Loucy (cell line): Measurements from ENCODE around the gene NR0B1.

Experiments
- H2AFZ ChIP-seq: fragments of 200-600 bp; sonication (generic); 2 replicates; pipeline ENCODE4 v1.6.0; 2016; ENCODE audit warnings: antibody characterized with exemption, mild to moderate bottlenecking, low read length, moderate library complexity
- H3F3A ChIP-seq: fragments of 200-600 bp; 2 replicates; pipeline ENCODE4 v1.6.0; 2016; ENCODE audit warnings: antibody characterized with exemption, low read depth, mild to moderate bottlenecking
- H3K27me3 ChIP-seq: fragments of 200-600 bp; sonication (generic); 2 replicates; pipeline ENCODE4 v1.6.1; 2014; ENCODE audit warnings: low read length, mild to moderate bottlenecking; ENCODE audit not compliant: insufficient read depth, poor library complexity, severe bottlenecking
- H3K36me3 ChIP-seq: fragments of 200-600 bp; sonication (generic); 2 replicates; pipeline ENCODE4 v1.6.1; 2016; ENCODE audit warnings: low read length; ENCODE audit not compliant: insufficient read depth
- H3K4me1 ChIP-seq: fragments of 200-600 bp; sonication (generic); 2 replicates; pipeline ENCODE4 v1.5.1; 2014; ENCODE audit warnings: low read length, mild to moderate bottlenecking; ENCODE audit not compliant: insufficient read depth, poor library complexity, severe bottlenecking
- H3K4me2 ChIP-seq: fragments of 200-600 bp; sonication (generic); 2 replicates; pipeline ENCODE4 v1.6.0; 2014; ENCODE audit warnings: antibody characterized with exemption, low read length, low read depth, mild to moderate bottlenecking; ENCODE audit not compliant: poor library complexity, severe bottlenecking
- H3K4me3 ChIP-seq: fragments of 200-600 bp; sonication (generic); 2 replicates; pipeline ENCODE4 v1.5.1; 2014; ENCODE audit warnings: low read length, mild to moderate bottlenecking, mixed read lengths; ENCODE audit not compliant: poor library complexity, severe bottlenecking
- H3K79me2 ChIP-seq: fragments of 200-600 bp; sonication (generic); 2 replicates; pipeline ENCODE4 v1.6.1; 2014; ENCODE audit warnings: low read length; ENCODE audit not compliant: insufficient read depth
- H3K9ac ChIP-seq: fragments of 200-600 bp; sonication (generic); 2 replicates; pipeline ENCODE4 v1.6.0; 2014; ENCODE audit warnings: mild to moderate bottlenecking, low read depth, low read length, moderate library complexity; ENCODE audit not compliant: poor library complexity, severe bottlenecking
- H3K9me2 ChIP-seq: fragments of 200-600 bp; sonication (generic); replicated peaks from 2 replicates; pipeline ENCODE4 v1.6.1; 2016; ENCODE audit warnings: low read depth, low read length, mixed read lengths
- H3K9me3 ChIP-seq: fragments of 200-600 bp; sonication (generic); 2 replicates; pipeline ENCODE4 v1.6.1; 2014; ENCODE audit warnings: mild to moderate bottlenecking, antibody characterized with exemption, low read length, low read depth; ENCODE audit not compliant: insufficient read depth
- H4K20me1 ChIP-seq: fragments of 200-600 bp; sonication (generic); 2 replicates; pipeline ENCODE4 v1.6.0; 2014; ENCODE audit warnings: antibody characterized with exemption, low read length, mild to moderate bottlenecking; ENCODE audit not compliant: insufficient read depth, poor library complexity, severe bottlenecking
- EZH2phosphoT487 ChIP-seq: fragments of 200-600 bp; IDR thresholded peaks from 2 replicates; pipeline ENCODE4 v1.6.1; 2018; ENCODE audit warnings: antibody characterized with exemption, mild to moderate bottlenecking, moderate library complexity, borderline replicate concordance
- TF ChIP-seq, protein P1 (sequence below): fragments of 200-600 bp; sonication (generic); conservative IDR thresholded peaks from 2 replicates; pipeline ENCODE4 v1.5.1; 2014; ENCODE audit warnings: mild to moderate bottlenecking, antibody characterized with exemption, low read length

The NR0B1 gene

DNA sequence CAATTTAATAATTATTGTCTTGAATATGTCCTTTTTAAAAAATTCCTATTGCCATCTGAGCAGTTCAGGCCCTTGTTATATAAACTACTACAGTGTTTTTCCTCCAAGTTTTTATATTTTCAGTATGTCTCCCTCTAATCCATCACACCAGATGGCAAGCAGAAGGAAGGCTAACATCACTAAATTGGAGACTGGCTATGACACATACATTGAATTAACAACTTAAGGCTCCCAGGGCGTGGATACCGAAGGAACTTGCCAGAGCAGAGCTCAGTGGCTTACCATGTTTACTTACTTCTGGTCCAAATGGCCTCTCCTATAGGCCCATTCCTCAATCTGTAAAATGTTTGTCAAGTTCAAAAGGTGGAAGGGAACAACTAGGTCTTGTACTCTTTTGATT is 49.3 kb downstream of the NR0B1 start:
- no peaks in the 10 kb centered on the region for H3K27me3 ChIP-seq

More for the DNA sequence above, 49.3 kb downstream of the NR0B1 start:
- no peak overlapping the region for H3K4me2 ChIP-seq
- no peaks in the 10 kb centered on the region for H3F3A ChIP-seq
- no peaks in the 10 kb centered on the region for H3K79me2 ChIP-seq
- H3K36me3 ChIP-seq, result no peaks in the 10 kb centered on the region
- H3K4me3 ChIP-seq, result no peak overlapping the region
- H3K9me2 ChIP-seq, result no peaks in the 10 kb centered on the region
- no peak overlapping the region for H2AFZ ChIP-seq
- no peak overlapping the region for H3K9ac ChIP-seq
- no peaks in the 10 kb centered on the region for H4K20me1 ChIP-seq
- H3K4me1 ChIP-seq, result peaks cover under 1% of the 10 kb centered on the region
- H3K9me3 ChIP-seq, result 0 out of 2 replicates have a peak, but pooled peaks cover 3% of the 10 kb centered on the region
- TF ChIP-seq, protein P1, sequence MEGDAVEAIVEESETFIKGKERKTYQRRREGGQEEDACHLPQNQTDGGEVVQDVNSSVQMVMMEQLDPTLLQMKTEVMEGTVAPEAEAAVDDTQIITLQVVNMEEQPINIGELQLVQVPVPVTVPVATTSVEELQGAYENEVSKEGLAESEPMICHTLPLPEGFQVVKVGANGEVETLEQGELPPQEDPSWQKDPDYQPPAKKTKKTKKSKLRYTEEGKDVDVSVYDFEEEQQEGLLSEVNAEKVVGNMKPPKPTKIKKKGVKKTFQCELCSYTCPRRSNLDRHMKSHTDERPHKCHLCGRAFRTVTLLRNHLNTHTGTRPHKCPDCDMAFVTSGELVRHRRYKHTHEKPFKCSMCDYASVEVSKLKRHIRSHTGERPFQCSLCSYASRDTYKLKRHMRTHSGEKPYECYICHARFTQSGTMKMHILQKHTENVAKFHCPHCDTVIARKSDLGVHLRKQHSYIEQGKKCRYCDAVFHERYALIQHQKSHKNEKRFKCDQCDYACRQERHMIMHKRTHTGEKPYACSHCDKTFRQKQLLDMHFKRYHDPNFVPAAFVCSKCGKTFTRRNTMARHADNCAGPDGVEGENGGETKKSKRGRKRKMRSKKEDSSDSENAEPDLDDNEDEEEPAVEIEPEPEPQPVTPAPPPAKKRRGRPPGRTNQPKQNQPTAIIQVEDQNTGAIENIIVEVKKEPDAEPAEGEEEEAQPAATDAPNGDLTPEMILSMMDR, result no peak
- no peak for TF ChIP-seq EZH2phosphoT487
